Tibial artery (tissue), 4 donors: ENCODE results near the gene PPP2R5D.
A peak's percentile ranks its signal among the peaks of the same experiment; 100 is the strongest.

Experiments
- DNase-seq, 2 donors: peaks; one replicate each; pipeline ENCODE4 v3.0.0-alpha.2; 2019
- H3K27ac ChIP-seq, 2 donors: fragments of 200-600 bp; sonication (generic) in 1 of 2; 1 replicate in 1 of 2; 2 replicates in 1 of 2; pipeline ENCODE4 v1.5.1; 2018 to 2019; ENCODE audit warnings: mild to moderate bottlenecking in 1 of 2
- H3K27me3 ChIP-seq, 2 donors: fragments of 200-600 bp; sonication (generic) in 1 of 2; one replicate each; pipeline versions ENCODE4 v1.5.1 to v1.6.0; 2016 to 2019
- H3K36me3 ChIP-seq, 3 donors: fragments of 200-600 bp; sonication (generic) in 2 of 3; one replicate each; pipeline ENCODE4 v1.5.1; 2016 to 2019; ENCODE audit warnings: mild to moderate bottlenecking in 2 of 3
- H3K4me1 ChIP-seq, 4 donors: fragments of 200-600 bp; sonication (generic) in 2 of 4; 1 replicate in 3 of 4; 2 replicates in 1 of 4; pipeline ENCODE4 v1.5.1; 2016 to 2019
- H3K4me3 ChIP-seq, 2 donors: fragments of 200-600 bp; sonication (generic) in 1 of 2; 1 replicate in 1 of 2; 2 replicates in 1 of 2; pipeline ENCODE4 v1.5.1; 2018 to 2019; ENCODE audit warnings: mild to moderate bottlenecking in 2 of 2
- H3K9me3 ChIP-seq, 3 donors: fragments of 200-600 bp; sonication (generic) in 1 of 3; one replicate each; pipeline ENCODE4 v1.5.1; 2016 to 2019
- intact Hi-C: fragments of 100-400 bp; cut with DNase I; formaldehyde crosslinking; loops from one replicate; pipeline ENCODE4 v1.15.0; 2023; ENCODE audit warnings: low total_unique reads
- TF ChIP-seq, protein P1 (sequence below), 2 experiments: fragments of 200-600 bp in 1 of 2; fragments of 450-650 bp in 1 of 2; IDR thresholded peaks; one replicate each; pipeline ENCODE4 v1.5.1; 2017 to 2019; ENCODE audit warnings: antibody characterized with exemption in 2 of 2, mild to moderate bottlenecking in 1 of 2, moderate library complexity in 1 of 2

Gene PPP2R5D

DNA sequence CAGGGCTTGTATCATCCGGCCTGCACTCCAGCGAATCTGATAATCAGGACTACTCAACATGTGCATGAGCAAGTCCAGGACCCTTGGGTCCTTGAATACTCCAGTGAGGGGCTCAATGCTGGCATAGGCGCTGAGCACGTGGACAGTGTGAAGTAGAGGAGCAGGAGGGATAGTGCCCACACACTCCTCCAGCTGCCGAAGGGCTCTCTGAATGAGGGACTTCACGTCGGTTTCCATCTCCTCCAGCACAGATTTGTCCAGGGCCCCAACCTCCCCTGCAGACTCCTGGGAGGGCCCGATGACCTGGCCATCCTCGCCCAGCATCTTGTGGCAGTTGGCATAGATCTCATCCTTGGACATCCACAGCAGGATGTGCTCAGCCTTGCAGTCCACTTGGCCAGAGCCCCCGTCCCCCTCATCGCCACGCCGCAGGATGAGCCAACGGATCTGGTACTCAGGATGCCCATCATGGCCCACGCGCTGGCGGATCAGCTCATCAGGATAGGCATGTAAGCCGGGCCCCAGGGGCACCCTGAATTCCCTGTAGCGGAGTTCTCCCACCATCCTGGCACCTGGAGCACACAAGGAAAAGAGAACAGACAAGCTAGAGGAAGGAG, 68.0 kb downstream of the PPP2R5D start:
- H3K4me3 ChIP-seq = no peak overlapping the region
- peaks cover 0 to 57% (median 32%) of the 10 kb centered on the region in 3 donors for H3K36me3 ChIP-seq
- peaks cover 0 to 22% (median 8%) of the 10 kb centered on the region in 4 donors for H3K4me1 ChIP-seq
- TF ChIP-seq, protein P1, sequence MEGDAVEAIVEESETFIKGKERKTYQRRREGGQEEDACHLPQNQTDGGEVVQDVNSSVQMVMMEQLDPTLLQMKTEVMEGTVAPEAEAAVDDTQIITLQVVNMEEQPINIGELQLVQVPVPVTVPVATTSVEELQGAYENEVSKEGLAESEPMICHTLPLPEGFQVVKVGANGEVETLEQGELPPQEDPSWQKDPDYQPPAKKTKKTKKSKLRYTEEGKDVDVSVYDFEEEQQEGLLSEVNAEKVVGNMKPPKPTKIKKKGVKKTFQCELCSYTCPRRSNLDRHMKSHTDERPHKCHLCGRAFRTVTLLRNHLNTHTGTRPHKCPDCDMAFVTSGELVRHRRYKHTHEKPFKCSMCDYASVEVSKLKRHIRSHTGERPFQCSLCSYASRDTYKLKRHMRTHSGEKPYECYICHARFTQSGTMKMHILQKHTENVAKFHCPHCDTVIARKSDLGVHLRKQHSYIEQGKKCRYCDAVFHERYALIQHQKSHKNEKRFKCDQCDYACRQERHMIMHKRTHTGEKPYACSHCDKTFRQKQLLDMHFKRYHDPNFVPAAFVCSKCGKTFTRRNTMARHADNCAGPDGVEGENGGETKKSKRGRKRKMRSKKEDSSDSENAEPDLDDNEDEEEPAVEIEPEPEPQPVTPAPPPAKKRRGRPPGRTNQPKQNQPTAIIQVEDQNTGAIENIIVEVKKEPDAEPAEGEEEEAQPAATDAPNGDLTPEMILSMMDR (IDR thresholded peaks at IDR 0.05) = no peak
- no peaks in the 10 kb centered on the region for H3K27me3 ChIP-seq
- no peaks in the 10 kb centered on the region for H3K9me3 ChIP-seq
- intact Hi-C loops = loop anchor here (5.0 kb wide), 1 partner anchor 40 kb away; the partner anchor contains the start of genes KLHDC3 and MEA1
- no peak for DNase-seq
- peak overlapping the region; percentile 86 to 95 for H3K27ac ChIP-seq

DNA sequence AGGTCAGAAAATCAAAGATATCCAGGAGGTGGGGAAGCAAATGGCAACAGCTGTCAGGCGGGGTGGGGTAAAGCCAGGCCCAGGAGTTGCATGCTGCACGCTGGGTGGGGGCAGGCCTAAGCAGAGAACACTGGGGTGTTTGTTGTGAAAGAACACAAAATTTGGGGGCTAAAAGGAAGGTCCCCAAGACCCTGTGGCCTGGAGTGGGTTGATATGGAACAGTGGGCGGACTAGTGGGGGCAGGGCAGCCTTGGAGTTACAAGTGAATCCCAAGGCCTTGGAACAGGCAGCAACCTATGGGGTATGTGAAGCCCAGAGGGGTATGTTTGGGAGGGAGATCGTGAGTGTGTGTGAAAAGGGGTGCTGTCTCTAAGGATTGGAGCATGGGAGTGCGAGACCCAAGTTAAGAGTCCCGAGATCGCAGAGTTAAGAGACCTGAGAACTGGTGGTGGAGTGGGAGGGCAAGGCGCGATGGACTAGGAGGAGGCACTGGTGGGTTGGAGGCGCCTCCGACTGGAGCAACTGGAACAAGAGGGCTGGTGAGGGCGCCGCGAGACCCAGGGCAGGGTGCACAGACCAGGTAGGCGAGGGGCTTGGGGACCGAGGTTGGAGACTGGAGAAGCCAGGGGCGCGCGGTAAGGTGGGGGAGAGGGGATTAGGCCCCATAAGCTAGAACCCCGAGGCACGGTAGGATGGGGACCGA, 68.6 kb downstream of the PPP2R5D start:
- Histone ChIP-seq H3K27me3 (no peaks in the 10 kb centered on the region), H3K27ac (peak overlapping the region; percentile 86 to 95), H3K4me3 (peak overlapping the region; percentile 64), H3K36me3 (peaks cover 0 to 56% (median 36%) of the 10 kb centered on the region in 3 donors), H3K4me1 (peaks cover 0 to 25% (median 11%) of the 10 kb centered on the region in 4 donors), H3K9me3 (no peaks in the 10 kb centered on the region)
- TF ChIP-seq, protein P1 (IDR thresholded peaks at IDR 0.05) = no peak
- peak in 1 of 2 donors; percentile 39 for DNase-seq
- intact Hi-C loops = loop anchor here (5.0 kb wide), 1 partner anchor 41 kb away; the partner anchor contains the start of genes KLHDC3 and MEA1

DNA sequence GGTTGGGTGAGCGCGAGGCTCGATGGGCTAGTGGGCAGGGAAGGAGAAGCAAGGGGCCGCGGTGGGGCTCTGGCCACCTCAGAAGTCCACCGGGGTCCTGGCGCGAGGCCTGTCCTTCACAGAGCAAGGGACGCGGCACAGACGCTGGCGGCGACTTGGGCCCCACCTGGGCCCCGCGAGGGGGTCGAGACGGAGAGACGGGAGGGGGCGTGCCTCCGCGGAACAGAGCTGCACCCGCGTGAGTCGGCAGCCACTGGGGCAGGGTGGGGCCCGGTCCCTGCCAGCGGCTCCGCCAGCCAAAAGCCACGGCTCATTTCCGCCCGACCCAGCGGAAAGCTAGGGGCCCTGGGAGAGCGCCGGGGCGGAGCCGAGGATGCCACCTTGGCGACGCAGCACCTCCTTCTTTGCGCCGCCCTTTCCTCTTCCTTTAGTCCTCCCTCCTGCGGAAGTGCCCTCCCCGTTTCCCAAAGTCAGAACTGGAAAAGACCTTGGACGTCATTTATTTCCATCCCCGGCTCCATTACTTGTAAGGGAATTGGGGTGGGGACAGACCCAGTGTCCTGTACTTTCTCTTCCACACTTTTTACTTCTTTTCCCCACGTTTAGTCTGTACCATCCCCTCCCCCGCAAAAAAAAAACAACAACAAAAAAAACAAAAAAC, 69.3 kb downstream of the PPP2R5D start, which contains the start of gene CUL7:
CUL7 (minus strand) TSS at position 307 of the 661 bp plus-strand sequence. CDS start 1,063 bp downstream, outside the sequence.
- peak within 1 kb of the TSS; percentile 64 for H3K4me3 ChIP-seq
- H3K27me3 ChIP-seq = no peaks in the 10 kb centered on the region
- peaks cover 3 to 31% (median 18%) of the 10 kb centered on the region in 4 donors for H3K4me1 ChIP-seq
- H3K9me3 ChIP-seq = no peaks in the 10 kb centered on the region
- DNase-seq = peak; percentile 93 to 96
- peaks cover 0 to 50% (median 36%) of the 10 kb centered on the region in 3 donors for H3K36me3 ChIP-seq
- TF ChIP-seq, protein P1 (IDR thresholded peaks at IDR 0.05) = no peak
- intact Hi-C loops = loop anchor here (5.0 kb wide), 1 partner anchor 41 kb away; the partner anchor contains the start of genes KLHDC3 and MEA1
- H3K27ac ChIP-seq = peak within 1 kb of the TSS; percentile 86 to 95

DNA sequence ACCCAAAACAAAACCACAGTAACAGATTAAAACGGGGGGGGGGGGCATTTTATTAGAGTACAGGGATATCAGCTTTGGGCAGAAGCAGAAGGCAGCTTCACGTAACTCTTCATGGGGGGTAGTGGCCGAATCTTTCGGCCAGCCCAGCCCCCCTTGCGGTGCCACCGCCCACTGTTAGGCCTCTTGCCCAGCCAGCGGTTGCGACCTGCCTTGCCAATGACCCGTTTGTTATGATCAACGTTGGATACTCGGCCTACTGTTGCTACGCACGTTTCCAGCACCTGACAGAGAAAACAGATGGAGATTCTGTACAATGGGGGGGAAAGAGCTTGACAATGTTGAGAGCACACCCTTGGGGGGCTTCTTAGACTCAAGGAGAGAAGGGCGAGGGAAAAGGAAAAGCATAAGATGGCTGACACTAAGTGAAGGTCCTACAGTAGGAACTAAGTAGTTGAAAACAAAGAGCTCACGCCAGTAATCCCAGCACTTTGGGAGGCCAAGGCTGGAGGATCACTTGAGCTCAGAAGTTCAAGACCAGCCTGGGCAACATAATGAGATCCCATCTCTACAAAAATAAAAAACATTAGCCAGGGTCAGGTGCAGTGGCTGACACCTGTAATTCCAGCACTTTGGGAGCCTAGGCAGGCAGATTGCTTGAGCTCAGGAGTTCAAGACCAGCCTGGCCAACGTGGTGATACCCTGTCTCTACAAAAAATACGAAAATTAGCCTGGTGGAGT, 70.0 kb downstream of the PPP2R5D start:
- Histone ChIP-seq H3K27me3 (no peaks in the 10 kb centered on the region), H3K9me3 (no peaks in the 10 kb centered on the region), H3K27ac (peak overlapping the region; percentile 86 to 95), H3K4me1 (peaks cover 4 to 35% (median 20%) of the 10 kb centered on the region in 4 donors), H3K36me3 (peaks cover 0 to 43% (median 33%) of the 10 kb centered on the region in 3 donors), H3K4me3 (peak overlapping the region; percentile 64)
- intact Hi-C loops = loop anchor here (5.0 kb wide), 1 partner anchor 42 kb away; the partner anchor contains the start of genes KLHDC3 and MEA1
- TF ChIP-seq, protein P1 (IDR thresholded peaks at IDR 0.05) = no peak
- DNase-seq = no peak

DNA sequence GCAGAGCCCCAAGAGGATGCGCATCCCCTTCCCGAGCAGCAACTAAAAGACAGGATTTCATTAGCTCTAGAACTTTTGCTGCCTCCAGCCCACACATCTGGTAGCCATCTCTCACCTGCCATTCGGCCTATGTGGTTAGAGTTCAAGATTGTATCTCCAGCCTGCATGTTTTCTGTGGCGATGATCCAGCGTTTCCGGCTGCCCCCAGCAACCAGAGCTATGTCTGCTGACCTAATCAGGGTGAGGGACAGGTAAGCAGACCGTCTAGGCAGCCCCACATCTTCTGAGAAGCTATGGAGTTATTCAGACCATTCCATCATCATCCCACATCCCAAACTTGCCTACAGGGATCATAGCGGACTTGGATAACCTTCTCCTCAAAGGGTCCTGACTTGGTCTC, 71.6 kb downstream of the PPP2R5D start:
- intact Hi-C loops = no loop called here
- DNase-seq = no peak
- H3K4me1 ChIP-seq = peaks cover 4 to 45% (median 28%) of the 10 kb centered on the region in 4 donors
- H3K9me3 ChIP-seq = no peaks in the 10 kb centered on the region
- TF ChIP-seq, protein P1 (IDR thresholded peaks at IDR 0.05) = no peak
- peaks cover 0 to 32% (median 25%) of the 10 kb centered on the region in 3 donors for H3K36me3 ChIP-seq
- H3K4me3 ChIP-seq = no peak overlapping the region
- no peak overlapping the region for H3K27ac ChIP-seq
- H3K27me3 ChIP-seq = no peaks in the 10 kb centered on the region
